HPDE6-E6E7 (cell line): ENCODE data around the gene KREMEN2.

Experiments
- DNase-seq: peaks from one replicate; pipeline ENCODE4 v3.0.0; 2011; ENCODE audit warnings: missing footprints; ENCODE audit errors: extremely low spot score

KREMEN2 gene

GRCh38 chr16:3003582-3004270 is 39.7 kb downstream of the KREMEN2 start:
- peak; percentile 98 for DNase-seq

- no peak for DNase-seq
Measured at GRCh38 chr16:3004319-3004718, 40.2 kb downstream of the KREMEN2 start.

- no peak for DNase-seq
Measured at GRCh38 chr16:3004781-3005284, 40.8 kb downstream of the KREMEN2 start.

- no peak for DNase-seq
Measured at GRCh38 chr16:3007059-3007956, 43.2 kb downstream of the KREMEN2 start.

- no peak for DNase-seq
Measured at GRCh38 chr16:3007957-3008689, 44.0 kb downstream of the KREMEN2 start.

- DNase-seq = no peak
Measured at GRCh38 chr16:3008690-3009037, 44.6 kb downstream of the KREMEN2 start.

- DNase-seq = no peak
Measured at GRCh38 chr16:3009568-3010390, 45.7 kb downstream of the KREMEN2 start.

GRCh38 chr16:3010510-3010909 is 46.4 kb downstream of the KREMEN2 start:
- no peak for DNase-seq

GRCh38 chr16:3012246-3012645 is 48.2 kb downstream of the KREMEN2 start:
- no peak for DNase-seq

- DNase-seq = no peak
Measured at GRCh38 chr16:3012828-3013420, 48.8 kb downstream of the KREMEN2 start, which contains the start of gene CLDN9. Gene CLDN9 (plus strand): TSS chr16:3012923. CDS start chr16:3013363, 440 bp downstream.

GRCh38 chr16:3013491-3013951 is 49.4 kb downstream of the KREMEN2 start:
- no peak for DNase-seq

- no peak for DNase-seq
Measured at GRCh38 chr16:3013998-3014690, 50.1 kb downstream of the KREMEN2 start.

GRCh38 chr16:3014971-3015370 is 50.9 kb downstream of the KREMEN2 start:
- DNase-seq = no peak

- no peak for DNase-seq
Measured at GRCh38 chr16:3015865-3016521, 51.9 kb downstream of the KREMEN2 start.

GRCh38 chr16:3017344-3017743 is 53.3 kb downstream of the KREMEN2 start:
- DNase-seq = no peak
